EL (cell line): ENCODE measurements around the gene ANO9.
"Not testable (repeated sequence)": the region's sequence is repeated elsewhere in the genome, so short reads cannot be mapped to it uniquely, and the experiment has no call there.

Experiments used
- DNase-seq: peaks from one replicate; pipeline ENCODE4 v3.0.0-alpha.2; 2016

The ANO9 gene

DNA sequence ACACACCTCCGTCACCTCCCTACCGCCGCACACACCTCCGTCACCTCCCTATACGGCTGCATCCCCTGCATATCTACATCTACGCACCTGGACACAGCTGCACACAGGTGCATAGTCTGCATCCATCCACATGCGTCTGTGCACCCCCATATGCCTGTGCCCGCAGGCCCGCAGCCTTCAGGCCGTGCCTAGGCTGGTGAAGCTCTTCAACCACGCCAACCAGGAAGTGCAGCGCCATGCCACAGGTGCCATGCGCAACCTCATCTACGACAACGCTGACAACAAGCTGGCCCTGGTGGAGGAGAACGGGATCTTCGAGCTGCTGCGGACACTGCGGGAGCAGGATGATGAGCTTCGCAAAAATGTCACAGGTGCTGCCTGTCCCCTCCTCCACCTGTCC, 43.0 kb downstream of the ANO9 start:
- peak; percentile 45 for DNase-seq

DNA sequence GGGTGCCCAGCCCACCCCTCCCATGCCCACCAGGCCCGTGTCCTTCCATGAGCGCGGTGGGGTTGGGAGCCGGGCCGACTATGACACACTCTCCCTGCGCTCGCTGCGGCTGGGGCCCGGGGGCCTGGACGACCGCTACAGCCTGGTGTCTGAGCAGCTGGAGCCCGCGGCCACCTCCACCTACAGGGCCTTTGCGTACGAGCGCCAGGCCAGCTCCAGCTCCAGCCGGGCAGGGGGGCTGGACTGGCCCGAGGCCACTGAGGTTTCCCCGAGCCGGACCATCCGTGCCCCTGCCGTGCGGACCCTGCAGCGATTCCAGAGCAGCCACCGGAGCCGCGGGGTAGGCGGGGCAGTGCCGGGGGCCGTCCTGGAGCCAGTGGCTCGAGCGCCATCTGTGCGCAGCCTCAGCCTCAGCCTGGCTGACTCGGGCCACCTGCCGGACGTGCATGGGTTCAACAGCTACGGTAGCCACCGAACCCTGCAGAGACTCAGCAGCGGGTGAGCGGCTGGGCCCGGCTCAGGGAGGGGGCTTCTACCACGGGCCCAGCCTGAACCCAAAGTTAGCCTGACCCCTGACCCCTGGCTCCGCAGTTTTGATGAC, 44.8 kb downstream of the ANO9 start:
- peak; percentile 81 for DNase-seq

DNA sequence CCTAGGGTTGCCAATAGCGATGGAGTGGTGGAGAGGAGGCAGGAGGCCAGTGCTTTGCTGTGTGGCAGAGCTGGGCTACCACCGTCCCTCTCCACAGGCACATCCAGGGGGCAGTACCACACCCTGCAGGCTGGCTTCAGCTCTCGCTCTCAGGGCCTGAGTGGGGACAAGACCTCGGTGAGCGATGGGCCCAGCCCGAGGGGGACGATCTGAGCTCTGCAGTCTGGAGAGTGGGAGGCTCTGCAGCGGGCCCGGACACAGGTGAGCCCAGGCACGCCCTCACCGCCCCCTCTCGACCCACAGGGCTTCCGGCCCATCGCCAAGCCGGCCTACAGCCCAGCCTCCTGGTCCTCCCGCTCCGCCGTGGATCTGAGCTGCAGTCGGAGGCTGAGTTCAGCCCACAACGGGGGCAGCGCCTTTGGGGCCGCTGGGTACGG, 45.3 kb downstream of the ANO9 start:
- peak; percentile 56 for DNase-seq

DNA sequence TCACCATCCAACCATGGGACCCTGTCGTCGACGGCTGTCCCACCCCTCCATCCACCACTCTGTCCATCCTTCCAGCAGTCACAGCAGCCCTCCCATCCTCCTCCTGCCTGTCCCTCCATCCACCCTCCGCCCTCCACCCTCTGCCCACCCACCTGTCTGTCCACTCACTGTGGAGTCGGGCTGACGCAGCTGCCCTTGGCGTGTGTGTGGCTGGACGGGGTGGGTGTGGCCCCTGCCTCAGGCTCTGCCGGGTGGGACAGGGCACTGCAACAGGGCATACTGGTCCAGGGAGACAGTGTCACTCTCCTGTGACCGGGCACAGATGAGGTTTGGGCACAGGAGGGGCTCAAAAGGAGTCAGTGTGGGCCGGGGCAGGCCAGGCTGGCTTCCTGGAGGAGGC, 45.9 kb downstream of the ANO9 start:
- DNase-seq: no peak

DNA sequence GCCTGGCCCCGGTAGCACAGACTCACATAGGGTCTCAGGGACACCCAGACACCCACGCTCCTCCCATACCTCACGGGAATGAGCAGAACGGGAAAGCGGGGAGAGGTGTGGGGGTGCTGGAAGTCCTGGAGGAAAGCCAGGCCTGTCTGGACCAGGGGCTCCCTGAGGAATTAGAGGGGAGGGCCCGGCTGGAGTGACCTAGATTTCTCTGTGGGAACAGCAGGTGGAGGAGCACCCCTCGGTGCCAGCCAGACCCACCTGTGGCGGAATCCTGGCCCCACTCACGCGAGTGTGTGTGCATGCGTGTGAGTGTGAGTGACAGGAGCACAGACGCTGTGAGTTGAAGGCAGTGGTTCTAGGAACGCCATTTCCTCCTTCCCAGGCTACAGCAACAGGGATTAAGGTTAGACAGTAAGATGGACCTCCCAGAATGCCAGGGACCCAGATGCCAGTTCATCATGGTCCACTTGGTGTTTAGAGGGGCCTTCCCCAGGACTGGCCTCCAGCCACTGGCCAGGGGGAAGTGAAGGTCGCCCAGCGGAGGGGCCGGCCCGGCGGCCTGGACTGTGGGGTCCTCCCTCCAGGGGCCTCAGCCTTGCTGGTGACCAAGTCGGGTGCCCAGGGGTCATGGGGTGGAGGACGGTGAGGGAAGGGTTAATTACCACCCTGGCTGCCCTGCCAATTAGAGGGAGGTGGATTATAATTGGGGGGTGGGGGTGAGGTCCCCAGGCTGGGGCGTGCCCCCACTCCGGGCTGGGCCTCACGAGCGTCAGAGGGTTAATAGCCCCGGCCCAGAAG, 46.8 kb downstream of the ANO9 start:
- no peak for DNase-seq

DNA sequence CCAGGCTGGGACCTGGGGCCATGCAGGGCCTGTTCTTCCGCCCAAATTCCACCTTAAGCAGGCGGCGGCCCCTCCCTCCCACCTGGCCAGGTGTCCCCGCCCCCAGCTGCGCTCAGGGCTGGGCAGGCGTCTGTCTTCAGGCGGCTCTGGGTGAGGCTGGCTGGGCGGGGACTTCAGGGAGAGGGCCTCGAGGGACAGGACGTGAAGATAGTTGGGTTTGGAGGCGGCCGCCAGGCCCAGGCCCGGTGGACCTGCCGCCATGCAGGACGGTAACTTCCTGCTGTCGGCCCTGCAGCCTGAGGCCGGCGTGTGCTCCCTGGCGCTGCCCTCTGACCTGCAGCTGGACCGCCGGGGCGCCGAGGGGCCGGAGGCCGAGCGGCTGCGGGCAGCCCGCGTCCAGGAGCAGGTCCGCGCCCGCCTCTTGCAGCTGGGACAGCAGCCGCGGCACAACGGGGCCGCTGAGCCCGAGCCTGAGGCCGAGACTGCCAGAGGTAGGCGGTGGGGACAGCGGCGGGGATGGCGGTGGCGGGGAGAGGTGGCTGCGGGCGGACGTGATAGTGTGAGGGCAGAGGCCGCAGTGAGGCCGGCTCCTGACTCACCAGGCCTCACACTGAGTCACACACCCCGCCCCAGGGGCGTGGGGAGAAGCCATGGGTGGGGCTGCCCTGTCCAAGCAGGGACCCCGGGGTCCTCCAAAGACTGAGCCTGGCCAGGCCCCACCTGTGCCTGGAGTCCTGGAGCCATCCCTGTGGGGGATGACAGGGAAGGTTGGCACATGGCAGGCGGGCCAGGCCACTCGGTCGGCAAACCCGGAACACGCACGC, 47.6 kb downstream of the ANO9 start, which contains the start of gene PKP3:
TSS of gene PKP3 (plus strand) at position 176 of the 824 bp plus-strand sequence. CDS start at position 260, 84 bp downstream.
- peak; percentile 85 for DNase-seq

DNA sequence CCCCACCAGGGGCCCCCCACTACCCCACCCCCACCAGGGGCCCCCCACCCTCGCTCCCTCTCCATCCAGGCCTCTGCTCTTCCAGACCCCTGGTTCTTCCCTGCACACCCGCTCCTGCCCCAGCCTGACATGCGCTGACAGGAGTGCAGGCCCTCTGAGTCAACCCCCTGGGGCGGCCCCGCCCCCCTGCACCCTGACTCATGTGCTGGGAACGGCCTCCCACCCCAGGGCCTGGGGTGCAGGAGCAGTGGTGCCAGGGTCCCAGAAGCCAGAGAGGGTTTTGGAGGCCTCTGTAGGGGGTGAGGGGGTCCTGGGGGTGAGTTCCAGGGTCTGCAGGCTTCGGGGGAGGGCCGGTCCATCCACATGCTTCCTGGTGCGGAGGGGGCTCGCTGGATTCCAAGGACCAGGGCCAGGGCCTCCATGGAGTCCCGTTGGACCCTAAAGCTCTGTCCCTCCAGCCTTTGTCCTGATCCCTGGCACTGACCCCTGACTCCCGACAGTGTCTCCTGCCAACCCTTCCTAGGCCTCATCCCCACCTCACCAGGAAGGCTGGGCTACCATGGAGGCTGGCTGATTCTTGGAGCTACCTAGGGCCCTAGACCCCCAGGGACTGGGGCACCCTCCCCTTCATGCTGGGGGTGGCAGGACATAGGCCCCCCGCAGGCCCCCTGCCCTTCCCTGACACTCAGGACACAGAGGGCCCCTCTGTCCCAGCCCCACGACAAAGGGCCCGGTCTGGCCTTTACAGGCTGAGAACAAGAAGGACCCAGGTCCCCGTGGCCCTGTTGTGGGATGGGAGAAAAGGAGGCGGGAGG, 48.4 kb downstream of the ANO9 start:
- peak; percentile 92 for DNase-seq

DNA sequence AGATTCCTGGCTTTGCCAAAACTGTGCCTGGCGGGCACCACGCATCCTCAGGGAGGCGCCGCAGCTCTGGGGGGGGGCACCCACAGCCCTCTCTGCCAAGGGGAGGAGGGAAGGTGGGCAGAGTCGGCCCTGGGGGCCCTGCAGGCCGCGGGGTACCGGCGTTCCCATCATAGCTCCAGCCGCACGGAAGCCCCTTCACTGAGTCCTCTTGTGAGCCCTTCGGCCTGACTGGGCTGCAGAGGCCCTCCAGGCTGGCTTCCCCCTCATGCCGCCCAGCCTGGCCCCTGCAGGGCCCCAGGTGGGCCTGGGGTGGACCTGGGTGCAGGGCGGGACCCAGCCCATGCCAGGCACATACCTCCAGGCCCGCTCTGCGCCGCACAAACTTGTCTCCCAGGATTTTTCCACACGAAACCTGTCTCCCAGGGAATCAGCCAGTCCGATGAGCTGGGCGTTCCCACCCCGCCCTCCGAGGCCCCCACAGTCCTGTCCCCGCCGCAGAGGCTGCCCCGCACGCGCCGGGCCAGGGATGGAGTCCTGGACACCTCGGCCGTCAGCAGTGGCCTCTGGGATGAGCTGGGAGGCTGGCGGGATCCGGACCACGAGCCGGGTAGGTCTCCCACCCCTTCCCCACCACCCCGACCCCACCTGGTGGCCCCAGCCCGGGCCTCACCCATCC, 49.6 kb downstream of the ANO9 start:
- DNase-seq: no peak

DNA sequence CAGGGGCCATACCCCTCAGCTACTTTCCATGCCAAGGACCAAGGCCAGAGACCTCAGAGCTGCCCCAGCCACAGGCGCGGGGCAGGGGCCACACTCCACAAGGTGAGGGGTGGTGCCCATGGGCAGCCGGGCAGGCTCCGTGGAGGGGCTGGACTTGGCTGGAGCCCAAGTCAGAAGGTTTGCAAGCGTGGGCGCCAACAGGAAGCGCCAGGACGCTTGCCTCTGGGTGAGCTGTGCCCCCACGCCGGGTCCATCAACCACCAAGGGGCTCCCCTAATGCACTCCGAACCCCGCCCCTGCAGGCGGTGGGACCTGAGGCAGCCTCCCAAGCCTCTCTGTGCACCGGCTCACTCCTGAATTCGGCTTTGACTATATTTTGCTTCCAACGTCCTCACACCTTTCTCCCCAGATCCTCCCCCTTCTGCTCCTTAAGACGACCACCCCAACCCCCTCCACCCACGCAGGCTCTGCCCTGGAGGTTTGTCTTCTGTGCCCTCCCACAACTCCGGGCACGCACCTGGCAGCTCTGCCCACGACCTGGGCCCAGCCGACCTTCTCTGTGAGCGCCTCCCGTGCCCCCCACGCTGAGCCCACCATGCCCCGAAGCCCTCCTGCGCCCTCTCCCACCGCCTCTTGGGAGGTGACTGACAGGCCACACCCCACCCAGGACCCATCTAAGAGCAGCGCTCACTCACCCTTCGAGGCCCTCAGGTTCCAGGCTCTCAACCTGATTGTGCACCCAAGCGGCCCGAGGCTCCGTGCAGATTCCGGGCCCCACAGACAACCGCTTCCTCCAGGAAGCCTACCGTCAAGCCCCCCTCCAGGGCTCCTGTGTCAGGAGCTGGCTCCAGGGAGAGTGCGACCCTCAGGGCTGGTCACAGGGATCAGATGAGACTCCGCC, 50.4 kb downstream of the ANO9 start:
- DNase-seq: no peak

DNA sequence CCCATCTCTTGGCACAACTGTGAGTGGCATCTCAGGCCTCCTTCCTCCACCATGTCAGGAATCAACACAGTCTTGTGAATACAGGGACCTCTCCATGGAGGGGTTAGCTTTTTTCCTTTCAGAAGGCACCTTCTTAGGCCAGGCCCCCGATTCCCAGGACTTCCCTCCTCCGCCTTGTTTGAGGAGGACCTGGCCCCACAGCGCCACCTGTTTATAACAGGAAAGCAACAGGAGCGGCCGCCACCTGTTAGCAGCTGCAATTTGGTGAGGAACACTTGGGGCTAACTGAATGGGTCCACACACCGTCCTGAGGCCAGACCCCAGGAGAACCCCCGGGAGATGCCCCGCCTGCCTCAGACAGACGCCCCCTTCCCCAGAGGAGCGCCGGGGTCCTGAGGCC, 51.6 kb downstream of the ANO9 start:
- DNase-seq: no peak

DNA sequence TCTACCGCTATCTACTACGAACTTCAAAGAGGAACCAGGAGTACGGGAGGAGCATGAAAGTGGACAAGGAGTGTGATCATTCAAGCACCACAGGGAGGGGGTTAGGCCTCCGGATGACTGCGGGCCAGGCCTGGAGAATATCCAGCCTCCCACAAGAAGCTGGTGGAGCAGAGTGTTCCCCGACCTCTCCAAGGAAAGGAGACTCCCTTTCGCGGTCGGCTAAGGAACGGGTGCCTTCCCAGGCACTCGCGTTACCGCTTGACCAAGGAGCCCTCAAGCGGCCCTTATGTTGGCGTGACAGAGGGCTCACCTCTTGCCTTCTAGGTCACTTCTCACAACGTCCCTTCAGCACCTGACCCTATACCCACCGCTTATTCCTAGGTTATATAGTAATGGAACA, 52.4 kb downstream of the ANO9 start:
- not testable (repeated sequence) for DNase-seq

DNA sequence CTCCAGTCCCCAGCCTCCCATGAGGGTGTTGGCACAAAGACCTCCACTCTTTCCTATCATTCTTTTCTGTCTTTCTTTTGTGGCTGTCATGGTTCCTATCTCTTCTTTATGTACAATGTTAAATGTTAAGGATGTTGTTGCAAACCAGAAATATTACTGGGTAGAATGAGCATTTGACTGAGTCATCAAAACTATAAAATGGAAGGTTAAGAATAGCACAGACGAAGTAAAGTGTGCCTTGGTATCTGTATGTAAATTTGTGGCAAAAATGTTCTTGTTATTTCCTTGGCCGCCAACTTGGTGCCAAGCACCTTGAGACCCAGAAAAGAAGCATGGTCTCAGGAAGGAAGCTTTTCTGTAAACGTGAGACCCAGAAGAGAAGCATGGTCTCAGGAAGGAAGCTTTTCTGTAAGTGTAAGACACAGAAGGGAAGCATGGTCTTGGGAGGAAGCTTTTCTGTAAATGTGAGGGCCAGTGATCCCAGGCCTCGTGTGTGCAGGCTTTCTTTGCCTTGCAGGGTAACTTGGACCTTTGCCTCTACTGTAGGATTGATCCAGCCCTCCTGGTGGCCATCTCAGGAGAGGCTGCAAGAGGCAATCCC, 54.5 kb downstream of the ANO9 start:
- DNase-seq: no peak

DNA sequence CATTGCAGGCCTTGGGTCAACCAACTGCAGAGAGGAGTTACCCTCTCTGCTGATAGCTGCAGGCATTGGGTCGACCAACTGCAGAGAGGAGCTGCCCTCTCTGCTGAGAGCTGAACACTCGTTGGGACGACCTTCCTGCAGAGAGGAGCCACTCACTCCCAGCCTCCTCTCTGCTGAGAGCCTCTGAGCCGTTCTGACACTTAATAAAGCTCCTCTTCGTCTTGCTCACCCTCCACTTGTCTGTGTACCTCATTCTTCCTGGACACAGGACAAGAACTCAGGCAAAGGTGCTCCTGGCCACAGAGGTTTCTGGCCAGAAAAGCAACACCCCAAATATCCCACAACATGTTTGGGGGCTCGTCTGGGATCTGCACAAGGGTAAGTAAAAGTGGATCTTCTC, 55.3 kb downstream of the ANO9 start:
- no peak for DNase-seq

DNA sequence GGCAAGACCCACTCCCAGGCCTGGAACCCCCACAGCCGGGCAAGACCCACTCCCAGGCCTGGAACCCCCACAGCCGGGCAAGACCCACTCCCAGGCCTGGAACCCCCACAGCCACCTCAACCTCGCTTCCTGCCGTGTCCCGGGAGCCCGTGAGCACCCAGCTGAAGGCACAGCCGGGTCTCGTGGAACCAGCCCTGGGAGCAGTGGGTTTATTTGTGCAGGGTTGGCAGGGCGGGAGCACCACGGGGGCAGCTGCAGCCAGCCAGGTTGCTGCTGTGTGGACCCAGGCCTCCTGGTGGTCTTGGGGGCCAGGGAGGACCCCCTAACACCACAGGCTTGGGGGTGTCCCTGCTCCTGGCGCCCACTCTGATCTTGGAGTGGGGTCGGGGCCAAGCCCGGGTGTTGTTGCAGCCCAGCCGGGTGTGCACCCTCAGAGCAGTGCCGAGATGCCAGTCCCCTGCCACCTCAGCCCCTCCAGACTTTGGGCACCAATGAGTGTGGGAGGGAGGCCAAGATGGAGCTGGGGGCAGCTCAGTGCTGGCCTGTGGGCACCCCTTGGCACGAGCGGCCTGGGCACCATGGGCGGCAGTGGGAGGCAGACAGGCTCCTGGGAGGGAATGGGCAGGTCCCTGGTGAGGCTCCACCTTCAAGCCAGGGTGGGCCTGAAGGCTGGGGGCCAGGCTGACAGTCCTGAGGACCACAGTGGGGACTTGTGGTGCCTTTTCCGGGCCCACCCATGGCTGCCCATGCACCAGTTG, 56.0 kb downstream of the ANO9 start:
- DNase-seq: no peak

DNA sequence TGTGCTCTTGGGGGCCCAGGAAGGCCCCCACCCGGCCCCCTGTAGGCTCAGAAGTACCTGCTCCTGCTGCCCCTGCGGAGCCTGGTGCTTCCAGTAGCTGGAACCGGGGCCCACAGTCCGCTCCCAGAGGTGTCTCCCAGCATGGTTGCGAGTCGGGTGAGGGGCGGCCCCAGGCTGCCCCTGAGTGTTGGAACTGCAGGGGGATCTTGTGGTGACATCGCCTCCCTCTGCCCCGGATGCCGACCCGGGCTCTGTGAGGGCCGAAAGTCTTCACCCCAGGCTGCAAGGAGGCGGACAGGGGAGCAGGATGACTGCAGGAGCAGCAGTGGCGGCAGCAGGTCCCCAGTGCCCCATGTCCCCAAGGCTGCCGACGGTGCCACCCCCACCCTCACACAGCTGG, 57.3 kb downstream of the ANO9 start:
- DNase-seq: no peak

DNA sequence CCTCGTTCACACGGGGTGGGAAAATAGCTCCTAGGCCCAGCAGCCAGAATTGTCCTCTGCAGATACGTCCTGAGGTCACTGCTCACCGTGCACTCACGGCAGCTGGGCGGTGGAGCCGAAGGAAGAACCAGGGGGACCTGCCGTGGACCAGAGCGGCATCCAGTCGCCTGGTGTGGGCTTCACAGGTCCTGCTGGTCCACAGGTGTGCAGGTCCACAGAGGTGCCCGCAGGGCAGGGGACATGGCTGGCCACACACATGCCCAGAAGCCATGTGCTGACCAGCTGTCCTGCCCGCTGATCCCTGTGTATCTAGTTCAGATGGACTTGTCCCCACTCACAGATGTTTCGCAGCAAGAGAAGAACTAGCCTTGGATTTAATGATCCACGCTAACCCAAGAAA, 58.4 kb downstream of the ANO9 start:
- no peak for DNase-seq

DNA sequence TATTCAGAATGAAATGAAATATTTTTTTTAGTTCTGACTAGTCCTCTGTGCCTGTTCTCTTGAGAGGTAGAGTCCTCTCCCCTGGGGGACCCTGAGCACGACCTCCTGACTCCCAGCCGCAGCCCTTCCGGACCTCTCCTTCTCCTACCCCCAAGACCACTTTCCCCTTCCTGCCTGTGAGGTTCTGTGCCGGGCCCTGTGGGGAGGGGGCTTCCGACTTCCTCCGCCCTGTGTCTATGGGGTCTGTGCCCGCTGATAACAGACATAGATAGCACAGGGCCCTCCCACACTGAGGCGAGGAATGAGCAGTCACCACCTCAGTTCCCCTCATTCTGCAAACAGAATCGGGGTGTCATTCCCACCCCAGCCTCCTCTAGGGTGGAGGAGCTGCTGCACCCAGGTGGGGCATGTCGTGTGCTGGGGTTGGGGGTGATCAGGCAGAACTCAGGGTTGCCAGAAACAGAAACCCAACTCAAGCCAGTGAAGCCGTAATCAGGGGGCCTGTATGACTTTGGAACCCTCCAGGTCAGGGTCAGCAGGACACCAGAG, 59.7 kb downstream of the ANO9 start:
- no peak for DNase-seq

DNA sequence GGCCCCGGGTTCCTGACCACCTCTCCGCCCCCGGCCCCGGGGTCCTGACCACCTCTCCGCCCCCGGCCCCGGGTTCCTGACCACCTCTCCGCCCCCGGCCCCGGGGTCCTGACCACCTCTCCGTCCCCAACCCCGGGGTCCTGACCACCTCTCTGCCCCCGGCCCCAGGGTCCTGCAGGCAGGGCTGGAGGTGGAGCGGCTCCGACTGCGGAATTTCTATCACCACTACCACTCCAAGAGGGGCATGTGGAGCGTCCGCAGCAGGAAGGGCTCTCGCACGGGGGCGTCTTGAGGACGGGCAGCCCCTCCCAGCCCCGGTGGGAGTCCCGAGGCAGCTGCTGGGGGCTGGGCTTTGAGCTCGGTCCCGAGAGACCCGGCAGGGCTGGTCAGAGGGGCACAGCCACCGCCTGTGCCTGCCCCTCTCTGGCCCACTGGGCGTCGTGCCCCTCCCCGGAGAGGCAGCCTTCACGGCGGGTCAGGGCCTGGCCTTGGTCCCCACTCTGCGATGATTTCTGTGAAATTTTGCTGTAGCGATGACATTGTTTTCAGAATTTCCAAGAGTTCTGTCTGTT, 60.2 kb downstream of the ANO9 start:
- DNase-seq: no peak

DNA sequence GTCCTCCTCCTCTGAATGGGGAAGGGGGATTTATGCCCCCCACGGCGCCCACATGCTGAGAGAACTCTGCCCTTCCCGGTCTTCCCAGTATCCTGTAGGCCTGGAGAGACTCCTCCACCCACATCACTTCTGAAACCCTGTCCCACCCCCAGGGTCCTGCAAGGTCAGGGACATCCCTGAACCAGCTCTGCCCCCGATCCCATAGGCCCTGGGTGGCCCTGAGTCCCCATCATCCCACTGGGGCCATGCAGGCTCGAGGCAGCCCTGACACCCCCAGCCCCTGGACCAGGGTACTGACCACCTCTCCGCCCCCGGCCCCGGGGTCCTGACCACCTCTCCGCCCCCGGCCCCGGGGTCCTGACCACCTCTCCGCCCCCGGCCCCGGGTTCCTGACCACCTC, 60.8 kb downstream of the ANO9 start:
- DNase-seq: no peak
